ENCODE results near the gene TRIM56.
"Not testable (repeated sequence)": the region's sequence is repeated elsewhere in the genome, so short reads cannot be mapped to it uniquely, and the experiment has no call there.

TRIM56 gene

DNA sequence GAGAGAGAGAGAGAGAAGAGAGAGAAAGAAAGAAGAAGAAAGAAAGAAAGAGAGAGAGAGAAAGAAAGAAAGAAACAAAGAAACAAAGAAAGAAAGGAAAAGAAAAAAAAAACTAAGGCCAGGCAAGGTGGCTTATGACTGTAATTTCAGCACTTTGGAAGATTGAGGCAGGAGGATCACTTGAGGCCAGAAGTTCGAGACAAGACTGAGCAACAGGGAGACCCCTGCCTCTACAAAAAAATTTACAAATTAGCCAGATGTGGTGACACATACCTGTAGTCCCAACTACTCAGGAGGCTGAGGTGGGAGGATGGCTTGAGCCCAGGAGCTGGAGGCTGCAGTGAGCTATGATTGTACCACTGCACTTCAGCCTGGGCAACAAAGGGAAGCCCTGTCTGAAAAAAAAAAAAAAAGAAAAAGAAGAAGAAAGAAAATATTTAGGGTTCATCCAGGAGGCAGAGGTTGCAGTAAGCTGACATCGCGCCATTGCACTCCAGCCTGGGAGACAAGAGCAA, 44.4 kb downstream of the TRIM56 start:
- TF ChIP-seq, protein P1, sequence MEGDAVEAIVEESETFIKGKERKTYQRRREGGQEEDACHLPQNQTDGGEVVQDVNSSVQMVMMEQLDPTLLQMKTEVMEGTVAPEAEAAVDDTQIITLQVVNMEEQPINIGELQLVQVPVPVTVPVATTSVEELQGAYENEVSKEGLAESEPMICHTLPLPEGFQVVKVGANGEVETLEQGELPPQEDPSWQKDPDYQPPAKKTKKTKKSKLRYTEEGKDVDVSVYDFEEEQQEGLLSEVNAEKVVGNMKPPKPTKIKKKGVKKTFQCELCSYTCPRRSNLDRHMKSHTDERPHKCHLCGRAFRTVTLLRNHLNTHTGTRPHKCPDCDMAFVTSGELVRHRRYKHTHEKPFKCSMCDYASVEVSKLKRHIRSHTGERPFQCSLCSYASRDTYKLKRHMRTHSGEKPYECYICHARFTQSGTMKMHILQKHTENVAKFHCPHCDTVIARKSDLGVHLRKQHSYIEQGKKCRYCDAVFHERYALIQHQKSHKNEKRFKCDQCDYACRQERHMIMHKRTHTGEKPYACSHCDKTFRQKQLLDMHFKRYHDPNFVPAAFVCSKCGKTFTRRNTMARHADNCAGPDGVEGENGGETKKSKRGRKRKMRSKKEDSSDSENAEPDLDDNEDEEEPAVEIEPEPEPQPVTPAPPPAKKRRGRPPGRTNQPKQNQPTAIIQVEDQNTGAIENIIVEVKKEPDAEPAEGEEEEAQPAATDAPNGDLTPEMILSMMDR (IDR thresholded peaks at IDR 0.05; ENCODE audit: insufficient read depth, low read length, poor library complexity, severe bottlenecking), result no peak
- no peak for TF ChIP-seq EZH2phosphoT487 (conservative IDR thresholded peaks at IDR 0.05; ENCODE audit: low read length)
- H3F3A ChIP-seq (ENCODE audit: insufficient read depth), result no peaks in the 10 kb centered on the region
- H3K27me3 ChIP-seq (ENCODE audit: low read length), result no peaks in the 10 kb centered on the region
- no peak overlapping the region for H2AFZ ChIP-seq (ENCODE audit: low read depth, low read length, severe bottlenecking)
- no peak overlapping the region for H3K9ac ChIP-seq (ENCODE audit: low read length)
- H3K36me3 ChIP-seq (ENCODE audit: low read length), result no peaks in the 10 kb centered on the region
- no peaks in the 10 kb centered on the region for H4K20me1 ChIP-seq (ENCODE audit: low read depth, low read length)
- H3K79me2 ChIP-seq (ENCODE audit: insufficient read depth, low read length), result no peaks in the 10 kb centered on the region
- no peaks in the 10 kb centered on the region for H3K9me3 ChIP-seq (ENCODE audit: insufficient read depth, low read length)
- H3K27ac ChIP-seq (ENCODE audit: low read depth, low read length), result no peak overlapping the region
- H3K9me2 ChIP-seq (replicated peaks; ENCODE audit: insufficient read depth, low read length), result no peaks in the 10 kb centered on the region
- no peak overlapping the region for H3K4me3 ChIP-seq (ENCODE audit: insufficient read depth, low read length, poor library complexity, severe bottlenecking)
- no peak overlapping the region for H3K4me2 ChIP-seq (ENCODE audit: low read depth, low read length, poor library complexity, severe bottlenecking)

DNA sequence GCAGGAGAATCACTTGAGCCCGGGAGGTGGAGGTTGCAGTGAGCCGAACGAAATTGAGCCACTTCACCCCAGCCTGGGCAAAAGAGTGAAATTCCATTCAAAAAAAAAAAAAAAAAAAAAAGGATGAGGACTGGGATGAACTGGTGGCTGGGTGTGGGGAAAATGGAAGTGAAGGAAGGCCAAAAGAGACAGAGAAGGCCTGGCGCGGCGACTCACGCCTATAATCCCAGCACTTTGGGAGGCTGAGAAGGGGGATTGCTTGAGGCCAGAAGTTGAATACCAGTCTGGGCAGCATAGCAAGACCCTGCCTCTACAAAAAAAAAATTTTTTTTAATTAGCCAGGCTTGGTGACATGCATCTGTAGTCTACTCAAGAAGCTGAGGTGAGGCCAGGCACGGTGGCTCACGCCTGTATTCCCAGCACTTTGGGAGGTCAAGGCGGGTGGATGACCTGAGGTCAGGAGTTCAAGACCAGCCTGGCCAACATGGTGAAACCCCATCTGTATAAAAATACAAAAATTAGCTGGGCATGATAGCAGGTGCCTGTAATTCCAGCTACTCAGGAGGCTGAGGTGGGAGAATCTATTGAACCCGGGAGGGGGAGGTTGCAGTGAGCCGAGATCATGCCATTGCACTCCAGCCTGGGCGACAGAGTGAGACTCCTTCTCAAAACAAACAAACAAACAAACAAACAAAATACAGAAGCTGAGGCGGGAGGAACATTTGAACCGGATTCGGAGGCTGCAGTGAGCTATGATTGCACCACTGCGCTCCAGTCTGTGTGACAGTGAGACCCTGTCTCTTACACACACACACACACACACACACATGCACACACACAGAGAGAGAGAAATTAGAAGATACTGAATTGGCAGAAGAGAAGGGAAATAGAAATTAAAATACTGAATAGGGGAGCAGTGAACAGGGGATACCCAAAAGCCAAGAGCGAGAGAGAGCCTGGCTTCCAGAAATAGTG, 47.6 kb downstream of the TRIM56 start:
- H2AFZ ChIP-seq (ENCODE audit: low read depth, low read length, severe bottlenecking); H3K27ac ChIP-seq (ENCODE audit: low read depth, low read length); H3K27me3 ChIP-seq (ENCODE audit: low read length); H3K9me2 ChIP-seq (replicated peaks; ENCODE audit: insufficient read depth, low read length); H3K79me2 ChIP-seq (ENCODE audit: insufficient read depth, low read length); H3K4me3 ChIP-seq (ENCODE audit: insufficient read depth, low read length, poor library complexity, severe bottlenecking); H4K20me1 ChIP-seq (ENCODE audit: low read depth, low read length); H3K4me2 ChIP-seq (ENCODE audit: low read depth, low read length, poor library complexity, severe bottlenecking); H3K9ac ChIP-seq (ENCODE audit: low read length); H3K9me3 ChIP-seq (ENCODE audit: insufficient read depth, low read length); H3F3A ChIP-seq (ENCODE audit: insufficient read depth); H3K36me3 ChIP-seq (ENCODE audit: low read length): not testable (repeated sequence)

DNA sequence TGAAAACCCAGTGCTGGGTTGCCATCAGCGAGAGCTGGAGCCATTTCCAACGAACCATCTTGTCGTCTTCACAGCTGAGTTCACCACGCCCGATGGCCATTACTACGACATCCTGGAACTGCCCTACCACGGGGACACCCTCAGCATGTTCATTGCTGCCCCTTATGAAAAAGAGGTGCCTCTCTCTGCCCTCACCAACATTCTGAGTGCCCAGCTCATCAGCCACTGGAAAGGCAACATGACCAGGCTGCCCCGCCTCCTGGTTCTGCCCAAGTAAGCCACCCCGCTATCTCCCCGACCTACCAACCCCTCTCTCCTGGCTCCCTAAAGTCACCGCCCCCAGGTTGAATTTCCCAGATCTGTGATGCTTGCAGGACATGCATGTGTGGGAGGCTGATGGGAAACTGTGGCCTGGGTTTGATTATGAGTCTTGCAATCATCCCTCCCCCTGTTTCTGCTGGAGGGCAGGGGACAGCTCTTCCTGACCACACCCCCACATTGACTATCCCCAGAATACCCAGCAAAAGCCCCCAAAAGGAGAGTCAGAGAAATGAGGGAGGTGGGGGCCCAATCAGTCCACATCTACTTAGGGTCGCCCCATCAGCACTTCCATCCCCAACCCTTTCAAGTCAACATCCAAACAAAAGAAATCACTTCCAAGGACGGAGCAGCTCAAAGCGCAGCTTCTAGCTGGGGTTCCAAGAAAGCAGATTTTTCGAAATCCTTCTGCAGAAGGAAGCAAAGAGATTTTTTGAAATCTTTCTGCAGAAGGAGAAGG, 48.5 kb downstream of the TRIM56 start:
- no peak overlapping the region for H3K4me2 ChIP-seq (ENCODE audit: low read depth, low read length, poor library complexity, severe bottlenecking)

DNA sequence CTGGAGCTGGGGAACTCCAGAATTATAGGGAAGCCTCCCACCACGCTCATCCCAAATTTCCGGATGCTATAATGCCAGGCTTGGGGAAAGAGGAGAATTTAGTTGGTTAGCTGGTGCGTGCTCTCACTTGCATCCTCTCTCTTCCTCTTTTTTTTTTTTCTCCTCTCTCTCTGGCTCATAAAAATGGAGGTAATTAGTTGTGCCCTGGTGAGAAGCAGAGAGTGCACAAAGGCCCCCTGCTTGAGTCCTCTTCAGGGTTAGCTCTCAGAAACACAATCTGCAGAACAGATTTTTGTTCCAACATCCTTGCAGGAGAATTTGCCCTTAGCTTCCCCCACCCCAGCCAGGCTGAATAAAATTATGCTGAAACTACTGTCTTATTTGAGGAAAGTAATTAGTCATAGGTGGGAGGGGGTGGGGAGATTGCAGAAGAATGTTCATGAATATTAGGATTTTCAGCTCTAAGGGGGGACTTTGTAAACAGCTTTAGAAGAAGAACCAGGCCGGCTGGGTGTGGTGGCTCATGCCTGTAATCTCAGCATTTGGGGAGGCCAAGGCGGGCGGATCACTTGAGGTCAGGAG, 49.2 kb downstream of the TRIM56 start:
- H3K9ac ChIP-seq (ENCODE audit: low read length), result no peak overlapping the region
- H4K20me1 ChIP-seq (ENCODE audit: low read depth, low read length), result no peaks in the 10 kb centered on the region
- H3K4me3 ChIP-seq (ENCODE audit: insufficient read depth, low read length, poor library complexity, severe bottlenecking), result no peak overlapping the region
- no peak overlapping the region for H3K4me2 ChIP-seq (ENCODE audit: low read depth, low read length, poor library complexity, severe bottlenecking)
- no peak overlapping the region for H3K27ac ChIP-seq (ENCODE audit: low read depth, low read length)
- no peaks in the 10 kb centered on the region for H3K9me3 ChIP-seq (ENCODE audit: insufficient read depth, low read length)
- no peaks in the 10 kb centered on the region for H3K27me3 ChIP-seq (ENCODE audit: low read length)
- no peaks in the 10 kb centered on the region for H3F3A ChIP-seq (ENCODE audit: insufficient read depth)
- H3K79me2 ChIP-seq (ENCODE audit: insufficient read depth, low read length), result no peaks in the 10 kb centered on the region
- no peaks in the 10 kb centered on the region for H3K9me2 ChIP-seq (replicated peaks; ENCODE audit: insufficient read depth, low read length)
- H2AFZ ChIP-seq (ENCODE audit: low read depth, low read length, severe bottlenecking), result no peak overlapping the region
- no peaks in the 10 kb centered on the region for H3K36me3 ChIP-seq (ENCODE audit: low read length)
- no peak for TF ChIP-seq EZH2phosphoT487 (conservative IDR thresholded peaks at IDR 0.05; ENCODE audit: low read length)
- TF ChIP-seq, protein P1 (IDR thresholded peaks at IDR 0.05; ENCODE audit: insufficient read depth, low read length, poor library complexity, severe bottlenecking), result no peak

More for the DNA sequence above, 48.5 kb downstream of the TRIM56 start:
- no peaks in the 10 kb centered on the region for H3K9me2 ChIP-seq (replicated peaks; ENCODE audit: insufficient read depth, low read length)
- no peaks in the 10 kb centered on the region for H3K27me3 ChIP-seq (ENCODE audit: low read length)
- H3K4me3 ChIP-seq (ENCODE audit: insufficient read depth, low read length, poor library complexity, severe bottlenecking), result no peak overlapping the region
- no peaks in the 10 kb centered on the region for H3K9me3 ChIP-seq (ENCODE audit: insufficient read depth, low read length)
- no peaks in the 10 kb centered on the region for H3K79me2 ChIP-seq (ENCODE audit: insufficient read depth, low read length)
- no peak overlapping the region for H3K27ac ChIP-seq (ENCODE audit: low read depth, low read length)
- no peaks in the 10 kb centered on the region for H3F3A ChIP-seq (ENCODE audit: insufficient read depth)
- no peak overlapping the region for H2AFZ ChIP-seq (ENCODE audit: low read depth, low read length, severe bottlenecking)
- H3K36me3 ChIP-seq (ENCODE audit: low read length), result no peaks in the 10 kb centered on the region
- H4K20me1 ChIP-seq (ENCODE audit: low read depth, low read length), result no peaks in the 10 kb centered on the region
- no peak overlapping the region for H3K9ac ChIP-seq (ENCODE audit: low read length)
- TF ChIP-seq EZH2phosphoT487 (conservative IDR thresholded peaks at IDR 0.05; ENCODE audit: low read length), result no peak

Data from SU-DHL-6 (cell line).